K562 (cell line): ENCODE data around the gene KIR3DL2. TPM values are rescaled to one million over a fixed set of nuclear protein-coding genes. Genes with fewer than 3 reads are reported as not detected.

Source experiments
- ATAC-seq: fragments of 200-7000 bp; cut with Tn5 transposase; 3 replicates; pipeline ENCODE4 v1.9.1; 2020; ENCODE audit warnings: moderate library complexity
- BruUV-seq: library from RNA; stranded (reverse); fragments of 400-500 nt; replicated peaks from 2 replicates; lab custom pipeline; 2021; lab: Mats Ljungman, UMichigan
- CTCF ChIA-PET: fragments of 300-600 bp; formaldehyde crosslinking; extraction: SDS; loops from one replicate; lab custom pipeline; 2021; ENCODE audit warnings: low intra/inter-chr PET ratio; lab: Yijun Ruan, JAX
- POLR2A ChIA-PET: fragments of 300-600, 350-650 bp; sonication (Branson Sonifier 250); formaldehyde crosslinking; extraction: SDS; loops from one replicate; lab custom pipeline; 2021; ENCODE audit warnings: antibody characterized with exemption, inconsistent platforms; lab: Yijun Ruan, JAX
- DNase-seq, 4 experiments: peaks; one replicate each; pipeline versions ENCODE4 v3.0.0 to v3.0.0-alpha.2; 2011 to 2018; ENCODE audit warnings: low spot score in 3 of 4, mixed read lengths in 3 of 4; ENCODE audit errors: extremely low read depth in 1 of 4
- FAIRE-seq: peaks from 2 replicates; lab custom pipeline; 2011; peaks lifted over from hg19 to GRCh38; lab: Jason Lieb, UNC
- H2AFZ ChIP-seq: 2 replicates; pipeline ENCODE4 v1.6.0; 2011; ENCODE audit warnings: low read depth, low read length, control low read depth, inconsistent platforms
- H3K27ac ChIP-seq: fragments of 200-600 bp; 3 replicates; pipeline ENCODE4 v1.8.0; 2011; ENCODE audit warnings: low read depth, mild to moderate bottlenecking, control low read depth, inconsistent platforms, low read length, moderate library complexity, mixed read lengths; ENCODE audit errors: extremely low read depth
- H3K27me3 ChIP-seq, 2 experiments: fragments of 300-600 bp in 1 of 2; 2 replicates in 1 of 2; 3 replicates in 1 of 2; pipeline versions ENCODE4 v1.6.0 to v1.8.0; 2011; ENCODE audit warnings: inconsistent platforms in 2 of 2, low read length in 2 of 2, mild to moderate bottlenecking in 1 of 2, mixed read lengths in 1 of 2, moderate library complexity in 1 of 2; ENCODE audit not compliant: control insufficient read depth in 2 of 2, insufficient read depth in 2 of 2
- H3K36me3 ChIP-seq: fragments of 300-600 bp; 3 replicates; pipeline ENCODE4 v1.8.0; 2011; ENCODE audit warnings: mild to moderate bottlenecking, low read length, inconsistent platforms; ENCODE audit not compliant: control insufficient read depth, insufficient read depth
- H3K4me1 ChIP-seq, 2 experiments: fragments of 200-600 bp in 1 of 2; replicated peaks in 1 of 2; 2 replicates in 1 of 2; 3 replicates in 1 of 2; pipeline versions ENCODE4 v1.5.1 to v1.8.0; 2011; ENCODE audit warnings: inconsistent platforms in 2 of 2, low read length in 2 of 2, mild to moderate bottlenecking in 1 of 2, mixed read lengths in 1 of 2, moderate library complexity in 1 of 2; ENCODE audit not compliant: control insufficient read depth in 2 of 2, insufficient read depth in 2 of 2
- H3K4me2 ChIP-seq: 2 replicates; pipeline ENCODE4 v1.6.1; 2011; ENCODE audit warnings: low read length, control low read depth, inconsistent platforms, mixed read lengths; ENCODE audit not compliant: insufficient read depth
- H3K4me3 ChIP-seq: fragments of 200-600 bp; sonication (generic), shearing (Covaris generic); 2 replicates; pipeline ENCODE4 v1.5.1; 2016; ENCODE audit warnings: control low read depth, inconsistent platforms
- H3K79me2 ChIP-seq: fragments of 200-600 bp; 3 replicates; pipeline ENCODE4 v1.8.0; 2011; ENCODE audit warnings: low read length, inconsistent platforms; ENCODE audit not compliant: control insufficient read depth, insufficient read depth
- H3K9ac ChIP-seq, 2 experiments: 2 replicates each; pipeline versions ENCODE4 v1.6.0 to v1.6.1; 2011; ENCODE audit warnings: low read depth in 2 of 2, low read length in 2 of 2, control low read depth in 1 of 2, inconsistent platforms in 1 of 2, mild to moderate bottlenecking in 1 of 2, mixed read lengths in 1 of 2; ENCODE audit not compliant: insufficient read depth in 1 of 2
- H3K9me1 ChIP-seq: one replicate; pipeline ENCODE4 v1.6.0; 2011; ENCODE audit warnings: inconsistent platforms, mild to moderate bottlenecking, low read length, moderate library complexity; ENCODE audit not compliant: control insufficient read depth, insufficient read depth
- H3K9me3 ChIP-seq: replicated peaks from 2 replicates; pipeline ENCODE4 v1.5.1; 2011; ENCODE audit warnings: low read depth, low read length, inconsistent platforms; ENCODE audit not compliant: control insufficient read depth, insufficient read depth
- H4K20me1 ChIP-seq: replicated peaks from 2 replicates; pipeline ENCODE4 v1.6.1; 2011; ENCODE audit warnings: low read length, inconsistent platforms, mixed read lengths; ENCODE audit not compliant: control insufficient read depth, insufficient read depth
- RBBP5 ChIP-seq: fragments of 200-600 bp; sonication (generic); IDR thresholded peaks from 2 replicates; pipeline ENCODE4 v1.6.1; 2012; ENCODE audit warnings: borderline replicate concordance, mild to moderate bottlenecking, low read length, control low read depth, inconsistent platforms; ENCODE audit not compliant: insufficient read depth, poor library complexity, severe bottlenecking
- SPI1 ChIP-seq: IDR thresholded peaks from 2 replicates; pipeline ENCODE4 v1.6.1; 2011; ENCODE audit warnings: low read depth, low read length, control low read depth, borderline replicate concordance
- WGBS: fragments of 100-300 bp; shearing (Covaris generic); methylation state at CpG from one replicate; pipeline ENCODE4 v1.1.6; 2016; ENCODE audit warnings: low coverage, mixed read lengths; ENCODE audit not compliant: insufficient coverage; ENCODE audit errors: missing lambda C conversion rate; 5-methylcytosine and 5-hydroxymethylcytosine counted together
- in situ Hi-C: fragments of 300-500 bp; cut with MboI; formaldehyde crosslinking; loops from 4 replicates; pipeline ENCODE4 v1.15.0; 2018; ENCODE audit warnings: inconsistent platforms, mixed read lengths
- intact Hi-C: fragments of 100-400 bp; cut with micrococcal nuclease; formaldehyde crosslinking; loops from 2 replicates; pipeline ENCODE4 v1.14.2; 2022
- polyA plus RNA-seq, 8 experiments: library from polyadenylated mRNA; depleted of rRNA in 4 of 8; stranded (reverse) in 5 of 8; unstranded in 3 of 8; fragments of >200 nt; fragmentation: Nextera tagmentation in 2 of 8; fragmentation: Illumina TruSeq in 1 of 8; extraction: Ambion mirVana in 2 of 8; extraction: Trizol in 1 of 8; gene quantifications; 2 replicates each; pipeline versions ENCODE4 v1.2.1 to v1.2.3, GENCODE V29; 2011 to 2014; ENCODE audit warnings: inconsistent platforms in 1 of 8, missing spikeins in 1 of 8
- total RNA-seq, 7 experiments: library from RNA; depleted of rRNA in 6 of 7; stranded (reverse); fragments of >200 nt in 6 of 7; fragmentation: Illumina TruSeq in 2 of 7; extraction: Trizol in 2 of 7; gene quantifications; 2 replicates each; pipeline versions ENCODE4 v1.2.1 to v1.2.3, GENCODE V29; 2011 to 2021; ENCODE audit warnings: low replicate concordance in 1 of 7
- TF ChIP-seq, protein P1 (sequence below), 2 experiments: IDR thresholded peaks in 1 of 2; conservative IDR thresholded peaks in 1 of 2; 2 replicates each; pipeline ENCODE4 v1.6.1; 2016; ENCODE audit warnings: low read depth in 2 of 2, mild to moderate bottlenecking in 1 of 2, missing compliant biosample characterization in 1 of 2, missing genetic modification characterization in 1 of 2, moderate library complexity in 1 of 2

Gene KIR3DL2
- total and polyA plus RNA-seq, 9 of the 15 experiments (the other 6 are each of a cell fraction or from before 2014, with no cell fraction given), result not detected

- Histone ChIP-seq H3K27ac (no peak overlapping the region), H3K36me3 (no peaks in the 10 kb centered on the region), H3K4me3 (no peak overlapping the region), H4K20me1 (no peaks in the 10 kb centered on the region), H3K79me2 (no peaks in the 10 kb centered on the region), H3K9me1 (no peaks in the 10 kb centered on the region), H3K9me3 (no peaks in the 10 kb centered on the region), H3K4me1 (no peaks in the 10 kb centered on the region), H3K4me2 (no peak overlapping the region), H3K9ac (no peak overlapping the region), H3K27me3 (peaks cover 21 to 28% of the 10 kb centered on the region in 2 experiments), H2AFZ (no peak overlapping the region)
- ChIA-PET CTCF (no interaction called here), POLR2A (no interaction called here)
- TF ChIP-seq RBBP5 (no peak), SPI1 (peak; percentile 85)
- TF ChIP-seq, protein P1, sequence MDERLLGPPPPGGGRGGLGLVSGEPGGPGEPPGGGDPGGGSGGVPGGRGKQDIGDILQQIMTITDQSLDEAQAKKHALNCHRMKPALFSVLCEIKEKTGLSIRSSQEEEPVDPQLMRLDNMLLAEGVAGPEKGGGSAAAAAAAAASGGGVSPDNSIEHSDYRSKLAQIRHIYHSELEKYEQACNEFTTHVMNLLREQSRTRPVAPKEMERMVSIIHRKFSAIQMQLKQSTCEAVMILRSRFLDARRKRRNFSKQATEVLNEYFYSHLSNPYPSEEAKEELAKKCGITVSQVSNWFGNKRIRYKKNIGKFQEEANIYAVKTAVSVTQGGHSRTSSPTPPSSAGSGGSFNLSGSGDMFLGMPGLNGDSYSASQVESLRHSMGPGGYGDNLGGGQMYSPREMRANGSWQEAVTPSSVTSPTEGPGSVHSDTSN (CRISPR knock-in tag; IDR thresholded peaks at IDR 0.05; ENCODE audit: low read depth), result no peak
- TF ChIP-seq, protein P1 (tag; conservative IDR thresholded peaks at IDR 0.05; ENCODE audit: low read depth), result 0 out of 2 replicates have a peak, but pooled peaks have one; percentile 20
- FAIRE-seq, result no peak
- no TSS peak for BruUV-seq
- intact Hi-C loops (no loop called here), in situ Hi-C loops (loop anchor here (10.0 kb wide), 1 partner anchor 759 kb away; no protein-coding TSS in a partner anchor)
- 0% methylated on average over 2 of the region's 2 CpGs for WGBS
- no peak for ATAC-seq
- no peak for DNase-seq
Measured at GRCh38 chr19:54875506-54875905, 25.3 kb downstream of the KIR3DL2 start.
